SK-N-MC (cell line): ENCODE data around the gene DMAC2L.

Source experiments
- EZH2 ChIP-seq: fragments of 200-600 bp; sonication (generic); IDR thresholded peaks from one replicate; pipeline ENCODE4 v1.6.1; 2017; ENCODE audit warnings: antibody characterized with exemption
- POLR2AphosphoS5 ChIP-seq: IDR thresholded peaks from 2 replicates; pipeline ENCODE4 v1.6.1; 2012; ENCODE audit warnings: mild to moderate bottlenecking, low read depth, low read length, borderline replicate concordance

DNA sequence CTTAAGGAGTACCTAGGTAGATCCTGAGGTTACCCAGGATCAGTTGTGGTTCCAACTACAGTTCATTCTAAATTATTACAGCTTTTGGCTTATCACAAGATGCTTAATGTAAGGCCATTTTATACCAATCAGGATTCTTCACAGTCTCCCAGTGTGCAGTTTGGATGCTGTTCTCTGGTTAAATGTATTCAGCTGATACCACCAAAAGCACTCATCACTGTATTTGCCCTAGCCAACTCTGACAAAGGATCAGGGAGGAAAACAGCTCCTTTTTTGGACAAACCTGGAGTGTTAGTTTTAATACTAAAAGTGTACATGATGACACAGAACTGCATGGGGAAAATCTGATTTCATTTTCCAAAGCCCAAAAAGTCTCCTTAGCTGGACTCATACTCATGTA, 19.5 kb downstream of the DMAC2L start:
- no peak for TF ChIP-seq EZH2
- TF ChIP-seq POLR2AphosphoS5: no peak
